K562 (cell line): ENCODE data around the gene AP1G2. TPM values are rescaled to one million over a fixed set of nuclear protein-coding genes. Genes with fewer than 3 reads are reported as not detected.

Source experiments
- NR2C1 ChIP-seq, 2 experiments: fragments of 450-650 bp; IDR thresholded peaks; 2 replicates each; pipeline ENCODE4 v1.6.1; 2017; ENCODE audit warnings: mild to moderate bottlenecking in 2 of 2, antibody characterized with exemption in 1 of 2, inconsistent platforms in 1 of 2, missing compliant biosample characterization in 1 of 2, missing genetic modification characterization in 1 of 2
- PHB2 ChIP-seq: fragments of 450-650 bp; IDR thresholded peaks from 2 replicates; pipeline ENCODE4 v1.6.1; 2017; ENCODE audit warnings: low read depth
- ZNF143 ChIP-seq: sonication (generic); formaldehyde crosslinking; IDR thresholded peaks from 2 replicates; pipeline ENCODE4 v1.9.0; 2022; ENCODE audit warnings: mild to moderate bottlenecking, missing genetic modification reagents
- polyA plus RNA-seq, 8 experiments: library from polyadenylated mRNA; depleted of rRNA in 4 of 8; stranded (reverse) in 5 of 8; unstranded in 3 of 8; fragments of >200 nt; fragmentation: Nextera tagmentation in 2 of 8; fragmentation: Illumina TruSeq in 1 of 8; extraction: Ambion mirVana in 2 of 8; extraction: Trizol in 1 of 8; gene quantifications; 2 replicates each; pipeline versions ENCODE4 v1.2.1 to v1.2.3, GENCODE V29; 2011 to 2014; ENCODE audit warnings: inconsistent platforms in 1 of 8, missing spikeins in 1 of 8
- total RNA-seq, 7 experiments: library from RNA; depleted of rRNA in 6 of 7; stranded (reverse); fragments of >200 nt in 6 of 7; fragmentation: Illumina TruSeq in 2 of 7; extraction: Trizol in 2 of 7; gene quantifications; 2 replicates each; pipeline versions ENCODE4 v1.2.1 to v1.2.3, GENCODE V29; 2011 to 2021; ENCODE audit warnings: low replicate concordance in 1 of 7
- TF ChIP-seq, protein P1 (sequence below): fragments of 200-800 bp; sonication (Bioruptor generic); IDR thresholded peaks from 2 replicates; pipeline ENCODE4 v1.6.1; 2016; ENCODE audit warnings: missing genetic modification characterization, missing compliant biosample characterization
- TF ChIP-seq, protein P2 (sequence below): sonication (generic); formaldehyde crosslinking; IDR thresholded peaks from 2 replicates; pipeline ENCODE4 v1.8.0; 2022; ENCODE audit warnings: missing genetic modification reagents, mild to moderate bottlenecking, moderate library complexity, borderline replicate concordance
- TF ChIP-seq, protein P3 (sequence below), 2 experiments: fragments of 450-650 bp; conservative IDR thresholded peaks; 2 replicates each; pipeline ENCODE4 v1.6.1; 2017; ENCODE audit warnings: mild to moderate bottlenecking in 2 of 2, moderate library complexity in 2 of 2
- TF ChIP-seq, protein P4 (sequence below): IDR thresholded peaks from 3 replicates; pipeline ENCODE4 v1.6.1; 2011; ENCODE audit warnings: borderline replicate concordance, mild to moderate bottlenecking, moderate library complexity; ENCODE audit not compliant: insufficient read length; ENCODE audit errors: extremely low read depth
- TF ChIP-seq, protein P5 (sequence below): fragments of 450-650 bp; IDR thresholded peaks from 2 replicates; pipeline ENCODE4 v1.6.1; 2018; ENCODE audit not compliant: partially characterized antibody

Gene AP1G2
- total and polyA plus RNA-seq, 9 of the 15 experiments (the other 6 are each of a cell fraction or from before 2014, with no cell fraction given): 19.1 to 83.5 (median 33.3) TPM

DNA sequence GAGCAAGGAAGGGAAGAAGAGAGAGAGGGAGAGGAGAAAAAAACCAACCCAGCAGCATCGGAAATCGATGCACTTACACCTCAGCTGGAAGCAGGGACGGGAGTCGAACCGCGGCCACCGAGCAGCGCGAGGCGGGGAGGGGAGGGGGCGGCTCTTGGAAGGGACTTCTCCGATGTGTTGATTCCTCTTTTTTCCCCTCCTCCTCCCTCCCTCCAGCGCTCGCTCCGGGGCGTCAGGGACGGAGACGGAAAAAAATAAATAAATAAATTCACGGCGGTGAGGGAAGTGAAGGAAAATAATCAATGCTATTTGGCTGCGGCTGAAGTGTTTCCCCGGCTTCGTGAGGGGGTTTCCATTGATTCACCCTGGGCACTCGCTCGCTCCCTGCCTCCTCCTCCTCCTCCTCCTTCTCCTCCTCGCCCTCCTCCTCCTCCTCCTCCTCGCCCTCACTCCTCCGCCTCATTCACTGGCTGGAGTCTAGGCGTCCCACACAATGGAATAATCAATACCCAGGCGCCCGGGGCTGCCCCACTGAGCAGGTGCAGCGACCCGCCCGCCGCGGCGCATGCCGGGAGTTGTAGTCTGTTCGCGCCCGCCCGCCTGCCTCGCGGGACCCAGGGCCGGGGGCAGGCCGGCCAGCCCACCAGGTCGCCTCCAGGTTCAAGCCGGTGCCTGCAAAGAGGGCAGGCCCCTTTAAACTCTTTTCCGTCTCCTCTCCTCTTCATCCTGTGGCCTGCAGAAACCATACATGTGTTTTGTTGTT lies 16.1 kb downstream of the AP1G2 start, which contains the start of gene ZFHX2 (continued):
- TF ChIP-seq, protein P1, sequence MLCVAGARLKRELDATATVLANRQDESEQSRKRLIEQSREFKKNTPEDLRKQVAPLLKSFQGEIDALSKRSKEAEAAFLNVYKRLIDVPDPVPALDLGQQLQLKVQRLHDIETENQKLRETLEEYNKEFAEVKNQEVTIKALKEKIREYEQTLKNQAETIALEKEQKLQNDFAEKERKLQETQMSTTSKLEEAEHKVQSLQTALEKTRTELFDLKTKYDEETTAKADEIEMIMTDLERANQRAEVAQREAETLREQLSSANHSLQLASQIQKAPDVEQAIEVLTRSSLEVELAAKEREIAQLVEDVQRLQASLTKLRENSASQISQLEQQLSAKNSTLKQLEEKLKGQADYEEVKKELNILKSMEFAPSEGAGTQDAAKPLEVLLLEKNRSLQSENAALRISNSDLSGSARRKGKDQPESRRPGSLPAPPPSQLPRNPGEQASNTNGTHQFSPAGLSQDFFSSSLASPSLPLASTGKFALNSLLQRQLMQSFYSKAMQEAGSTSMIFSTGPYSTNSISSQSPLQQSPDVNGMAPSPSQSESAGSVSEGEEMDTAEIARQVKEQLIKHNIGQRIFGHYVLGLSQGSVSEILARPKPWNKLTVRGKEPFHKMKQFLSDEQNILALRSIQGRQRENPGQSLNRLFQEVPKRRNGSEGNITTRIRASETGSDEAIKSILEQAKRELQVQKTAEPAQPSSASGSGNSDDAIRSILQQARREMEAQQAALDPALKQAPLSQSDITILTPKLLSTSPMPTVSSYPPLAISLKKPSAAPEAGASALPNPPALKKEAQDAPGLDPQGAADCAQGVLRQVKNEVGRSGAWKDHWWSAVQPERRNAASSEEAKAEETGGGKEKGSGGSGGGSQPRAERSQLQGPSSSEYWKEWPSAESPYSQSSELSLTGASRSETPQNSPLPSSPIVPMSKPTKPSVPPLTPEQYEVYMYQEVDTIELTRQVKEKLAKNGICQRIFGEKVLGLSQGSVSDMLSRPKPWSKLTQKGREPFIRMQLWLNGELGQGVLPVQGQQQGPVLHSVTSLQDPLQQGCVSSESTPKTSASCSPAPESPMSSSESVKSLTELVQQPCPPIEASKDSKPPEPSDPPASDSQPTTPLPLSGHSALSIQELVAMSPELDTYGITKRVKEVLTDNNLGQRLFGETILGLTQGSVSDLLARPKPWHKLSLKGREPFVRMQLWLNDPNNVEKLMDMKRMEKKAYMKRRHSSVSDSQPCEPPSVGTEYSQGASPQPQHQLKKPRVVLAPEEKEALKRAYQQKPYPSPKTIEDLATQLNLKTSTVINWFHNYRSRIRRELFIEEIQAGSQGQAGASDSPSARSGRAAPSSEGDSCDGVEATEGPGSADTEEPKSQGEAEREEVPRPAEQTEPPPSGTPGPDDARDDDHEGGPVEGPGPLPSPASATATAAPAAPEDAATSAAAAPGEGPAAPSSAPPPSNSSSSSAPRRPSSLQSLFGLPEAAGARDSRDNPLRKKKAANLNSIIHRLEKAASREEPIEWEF (CRISPR knock-in tag): peak; percentile 92; the same call in 1 of the 2 replicates
- TF ChIP-seq, protein P2, sequence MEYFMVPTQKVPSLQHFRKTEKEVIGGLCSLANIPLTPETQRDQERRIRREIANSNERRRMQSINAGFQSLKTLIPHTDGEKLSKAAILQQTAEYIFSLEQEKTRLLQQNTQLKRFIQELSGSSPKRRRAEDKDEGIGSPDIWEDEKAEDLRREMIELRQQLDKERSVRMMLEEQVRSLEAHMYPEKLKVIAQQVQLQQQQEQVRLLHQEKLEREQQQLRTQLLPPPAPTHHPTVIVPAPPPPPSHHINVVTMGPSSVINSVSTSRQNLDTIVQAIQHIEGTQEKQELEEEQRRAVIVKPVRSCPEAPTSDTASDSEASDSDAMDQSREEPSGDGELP: peak; percentile 78
- TF ChIP-seq, protein P3, sequence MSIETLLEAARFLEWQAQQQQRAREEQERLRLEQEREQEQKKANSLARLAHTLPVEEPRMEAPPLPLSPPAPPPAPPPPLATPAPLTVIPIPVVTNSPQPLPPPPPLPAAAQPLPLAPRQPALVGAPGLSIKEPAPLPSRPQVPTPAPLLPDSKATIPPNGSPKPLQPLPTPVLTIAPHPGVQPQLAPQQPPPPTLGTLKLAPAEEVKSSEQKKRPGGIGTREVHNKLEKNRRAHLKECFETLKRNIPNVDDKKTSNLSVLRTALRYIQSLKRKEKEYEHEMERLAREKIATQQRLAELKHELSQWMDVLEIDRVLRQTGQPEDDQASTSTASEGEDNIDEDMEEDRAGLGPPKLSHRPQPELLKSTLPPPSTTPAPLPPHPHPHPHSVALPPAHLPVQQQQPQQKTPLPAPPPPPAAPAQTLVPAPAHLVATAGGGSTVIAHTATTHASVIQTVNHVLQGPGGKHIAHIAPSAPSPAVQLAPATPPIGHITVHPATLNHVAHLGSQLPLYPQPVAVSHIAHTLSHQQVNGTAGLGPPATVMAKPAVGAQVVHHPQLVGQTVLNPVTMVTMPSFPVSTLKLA (conservative IDR thresholded peaks at IDR 0.05): peak in 1 of 2 experiments; percentile 17; a peak in 1 of 4 replicates
- no peak for TF ChIP-seq PHB2
- peak; percentile 83 for TF ChIP-seq ZNF143 (CRISPR knock-in tag)
- TF ChIP-seq, protein P4, sequence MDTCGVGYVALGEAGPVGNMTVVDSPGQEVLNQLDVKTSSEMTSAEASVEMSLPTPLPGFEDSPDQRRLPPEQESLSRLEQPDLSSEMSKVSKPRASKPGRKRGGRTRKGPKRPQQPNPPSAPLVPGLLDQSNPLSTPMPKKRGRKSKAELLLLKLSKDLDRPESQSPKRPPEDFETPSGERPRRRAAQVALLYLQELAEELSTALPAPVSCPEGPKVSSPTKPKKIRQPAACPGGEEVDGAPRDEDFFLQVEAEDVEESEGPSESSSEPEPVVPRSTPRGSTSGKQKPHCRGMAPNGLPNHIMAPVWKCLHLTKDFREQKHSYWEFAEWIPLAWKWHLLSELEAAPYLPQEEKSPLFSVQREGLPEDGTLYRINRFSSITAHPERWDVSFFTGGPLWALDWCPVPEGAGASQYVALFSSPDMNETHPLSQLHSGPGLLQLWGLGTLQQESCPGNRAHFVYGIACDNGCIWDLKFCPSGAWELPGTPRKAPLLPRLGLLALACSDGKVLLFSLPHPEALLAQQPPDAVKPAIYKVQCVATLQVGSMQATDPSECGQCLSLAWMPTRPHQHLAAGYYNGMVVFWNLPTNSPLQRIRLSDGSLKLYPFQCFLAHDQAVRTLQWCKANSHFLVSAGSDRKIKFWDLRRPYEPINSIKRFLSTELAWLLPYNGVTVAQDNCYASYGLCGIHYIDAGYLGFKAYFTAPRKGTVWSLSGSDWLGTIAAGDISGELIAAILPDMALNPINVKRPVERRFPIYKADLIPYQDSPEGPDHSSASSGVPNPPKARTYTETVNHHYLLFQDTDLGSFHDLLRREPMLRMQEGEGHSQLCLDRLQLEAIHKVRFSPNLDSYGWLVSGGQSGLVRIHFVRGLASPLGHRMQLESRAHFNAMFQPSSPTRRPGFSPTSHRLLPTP: peak; percentile 51
- TF ChIP-seq NR2C1 (IDR thresholded peaks at IDR 0.05): no peak; the same call in 1 of the 2 replicates
- TF ChIP-seq NR2C1 (tag; IDR thresholded peaks at IDR 0.05): peak; percentile 62; the same call in 1 of the 2 replicates
- TF ChIP-seq, protein P5, sequence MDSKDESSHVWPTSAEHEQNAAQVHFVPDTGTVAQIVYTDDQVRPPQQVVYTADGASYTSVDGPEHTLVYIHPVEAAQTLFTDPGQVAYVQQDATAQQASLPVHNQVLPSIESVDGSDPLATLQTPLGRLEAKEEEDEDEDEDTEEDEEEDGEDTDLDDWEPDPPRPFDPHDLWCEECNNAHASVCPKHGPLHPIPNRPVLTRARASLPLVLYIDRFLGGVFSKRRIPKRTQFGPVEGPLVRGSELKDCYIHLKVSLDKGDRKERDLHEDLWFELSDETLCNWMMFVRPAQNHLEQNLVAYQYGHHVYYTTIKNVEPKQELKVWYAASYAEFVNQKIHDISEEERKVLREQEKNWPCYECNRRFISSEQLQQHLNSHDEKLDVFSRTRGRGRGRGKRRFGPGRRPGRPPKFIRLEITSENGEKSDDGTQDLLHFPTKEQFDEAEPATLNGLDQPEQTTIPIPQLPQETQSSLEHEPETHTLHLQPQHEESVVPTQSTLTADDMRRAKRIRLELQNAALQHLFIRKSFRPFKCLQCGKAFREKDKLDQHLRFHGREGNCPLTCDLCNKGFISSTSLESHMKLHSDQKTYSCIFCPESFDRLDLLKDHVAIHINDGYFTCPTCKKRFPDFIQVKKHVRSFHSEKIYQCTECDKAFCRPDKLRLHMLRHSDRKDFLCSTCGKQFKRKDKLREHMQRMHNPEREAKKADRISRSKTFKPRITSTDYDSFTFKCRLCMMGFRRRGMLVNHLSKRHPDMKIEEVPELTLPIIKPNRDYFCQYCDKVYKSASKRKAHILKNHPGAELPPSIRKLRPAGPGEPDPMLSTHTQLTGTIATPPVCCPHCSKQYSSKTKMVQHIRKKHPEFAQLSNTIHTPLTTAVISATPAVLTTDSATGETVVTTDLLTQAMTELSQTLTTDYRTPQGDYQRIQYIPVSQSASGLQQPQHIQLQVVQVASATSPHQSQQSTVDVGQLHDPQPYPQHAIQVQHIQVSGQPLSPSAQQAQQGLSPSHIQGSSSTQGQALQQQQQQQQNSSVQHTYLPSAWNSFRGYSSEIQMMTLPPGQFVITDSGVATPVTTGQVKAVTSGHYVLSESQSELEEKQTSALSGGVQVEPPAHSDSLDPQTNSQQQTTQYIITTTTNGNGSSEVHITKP: peak; percentile 63
